Caco-2 (cell line): Measurements from ENCODE around the gene TGFB2. TPM values are rescaled to one million over a fixed set of nuclear protein-coding genes. Genes with fewer than 3 reads are reported as not detected.

ENCODE experiments used
- BruUV-seq: library from RNA; stranded (reverse); fragments of 400-500 nt; replicated peaks from 2 replicates; lab custom pipeline; 2021; lab: Mats Ljungman, UMichigan
- CTCF ChIA-PET: fragments of 300-600 bp; sonication (Branson Sonifier 250); formaldehyde crosslinking; loops from one replicate; lab custom pipeline; 2022; ENCODE audit warnings: antibody characterized with exemption; lab: Charles Lee
- POLR2A ChIA-PET: fragments of 300-600 bp; sonication (Branson Sonifier 250); formaldehyde crosslinking; loops from one replicate; lab custom pipeline; 2022; ENCODE audit warnings: antibody characterized with exemption; lab: Charles Lee
- DNase-seq, 2 experiments: peaks; one replicate each; pipeline versions ENCODE4 v3.0.0 to v3.0.0-alpha.2; 2020 to 2022
- H3K27me3 ChIP-seq: replicated peaks from 2 replicates; pipeline ENCODE4 v1.6.0; 2011; ENCODE audit warnings: low read length; ENCODE audit not compliant: control insufficient read depth, insufficient read depth
- H3K36me3 ChIP-seq: 2 replicates; pipeline ENCODE4 v1.5.1; 2011; ENCODE audit warnings: low read length; ENCODE audit not compliant: control insufficient read depth, insufficient read depth
- H3K4me1 ChIP-seq: fragments of 250-450 bp; sonication (Bioruptor Pico); 2 replicates; pipeline ENCODE4 v1.5.1; 2020; ENCODE audit warnings: mild to moderate bottlenecking
- H3K4me3 ChIP-seq: 2 replicates; pipeline ENCODE4 v1.5.1; 2011; ENCODE audit warnings: low read depth, mild to moderate bottlenecking, control low read depth, low read length
- H3K9me3 ChIP-seq: fragments of 250-450 bp; sonication (Bioruptor Pico); 2 replicates; pipeline ENCODE4 v1.5.1; 2020; ENCODE audit warnings: mild to moderate bottlenecking, moderate library complexity
- H3K27ac Mint-ChIP-seq: one replicate; pipeline ENCODE4 v1.8.0; 2022; ENCODE audit warnings: mixed read lengths; ENCODE audit not compliant: unreplicated experiment
- H3K27me3 Mint-ChIP-seq: one replicate; pipeline ENCODE4 v1.8.0; 2022; ENCODE audit warnings: mixed read lengths; ENCODE audit not compliant: insufficient read depth, unreplicated experiment
- H3K36me3 Mint-ChIP-seq: one replicate; pipeline ENCODE4 v1.8.0; 2022; ENCODE audit warnings: mild to moderate bottlenecking, mixed read lengths; ENCODE audit not compliant: insufficient read depth, unreplicated experiment
- H3K4me1 Mint-ChIP-seq: one replicate; pipeline ENCODE4 v1.8.0; 2022; ENCODE audit warnings: low read depth, mixed read lengths; ENCODE audit not compliant: unreplicated experiment
- H3K4me3 Mint-ChIP-seq: one replicate; pipeline ENCODE4 v1.8.0; 2022; ENCODE audit warnings: mild to moderate bottlenecking, moderate library complexity, mixed read lengths; ENCODE audit not compliant: unreplicated experiment
- H3K9me3 Mint-ChIP-seq: one replicate; pipeline ENCODE4 v1.8.0; 2022; ENCODE audit warnings: mixed read lengths; ENCODE audit not compliant: unreplicated experiment
- CTCF ChIP-seq, 2 experiments: fragments of 200-600 bp in 1 of 2; IDR thresholded peaks; 1 replicate in 1 of 2; 2 replicates in 1 of 2; pipeline versions ENCODE4 v1.5.1 to v1.8.0; 2011 to 2022; ENCODE audit warnings: antibody characterized with exemption in 1 of 2, control low read depth in 1 of 2, inconsistent platforms in 1 of 2, low read depth in 1 of 2, low read length in 1 of 2, mild to moderate bottlenecking in 1 of 2, moderate library complexity in 1 of 2; ENCODE audit not compliant: insufficient read depth in 1 of 2, severe bottlenecking in 1 of 2, unreplicated experiment in 1 of 2
- intact Hi-C: fragments of 100-400 bp; cut with micrococcal nuclease; formaldehyde crosslinking; loops from one replicate; pipeline ENCODE4 v1.10.0; 2022; ENCODE audit not compliant: unreplicated experiment
- total RNA-seq: library from RNA; stranded (reverse); gene quantifications from 2 replicates; pipeline ENCODE4 v1.2.3, GENCODE V29; 2022

The TGFB2 gene
- total RNA-seq, 1 experiment from 2014 or later, result 14.2 TPM

- ChIA-PET CTCF (no interaction called here), POLR2A (interaction anchor here (0.5 kb wide), 1 partner anchor 1510 kb away, joined by 3 read pairs; no protein-coding TSS in a partner anchor)
- no peak overlapping the region for H3K4me3 Mint-ChIP-seq
- intact Hi-C loops, result loop anchor here (2.0 kb wide), 1 partner anchor 114 kb away; no protein-coding TSS in a partner anchor
- H3K36me3 Mint-ChIP-seq, result no peaks in the 10 kb centered on the region
- Histone ChIP-seq H3K9me3 (no peaks in the 10 kb centered on the region; the same call in 1 of the 2 replicates), H3K4me1 (peaks cover 34% of the 10 kb centered on the region), H3K36me3 (no peaks in the 10 kb centered on the region), H3K27me3 (no peaks in the 10 kb centered on the region), H3K4me3 (no peak overlapping the region)
- peaks cover 5% of the 10 kb centered on the region for H3K9me3 Mint-ChIP-seq
- TF ChIP-seq CTCF (IDR thresholded peaks at IDR 0.05; ENCODE audit: insufficient read depth in 1 of 2, low read depth in 1 of 2, low read length in 1 of 2, severe bottlenecking in 1 of 2, unreplicated experiment in 1 of 2), result no peak
- peaks cover 25% of the 10 kb centered on the region for H3K4me1 Mint-ChIP-seq
- H3K27me3 Mint-ChIP-seq, result no peaks in the 10 kb centered on the region
- BruUV-seq, result no TSS peak
- no peak for DNase-seq
- H3K27ac Mint-ChIP-seq, result peak overlapping the region; percentile 32
Observed at GRCh38 chr1:218481116-218481775, 136.1 kb downstream of the TGFB2 start.

GRCh38 chr1:218482683-218483082, 137.5 kb downstream of the TGFB2 start:
- POLR2A ChIA-PET, result no interaction called here
- CTCF ChIA-PET, result no interaction called here
- no peak for TF ChIP-seq CTCF (IDR thresholded peaks at IDR 0.05; ENCODE audit: insufficient read depth in 1 of 2, low read depth in 1 of 2, low read length in 1 of 2, severe bottlenecking in 1 of 2, unreplicated experiment in 1 of 2)

GRCh38 chr1:218485241-218485928, 140.2 kb downstream of the TGFB2 start:
- H3K27me3 Mint-ChIP-seq, result no peaks in the 10 kb centered on the region
- peaks cover 35% of the 10 kb centered on the region for H3K4me1 Mint-ChIP-seq
- BruUV-seq, result no TSS peak
- H3K36me3 Mint-ChIP-seq, result no peaks in the 10 kb centered on the region
- TF ChIP-seq CTCF (IDR thresholded peaks at IDR 0.05; ENCODE audit: insufficient read depth in 1 of 2, low read depth in 1 of 2, low read length in 1 of 2, severe bottlenecking in 1 of 2, unreplicated experiment in 1 of 2), result no peak
- H3K4me3 Mint-ChIP-seq, result no peak overlapping the region
- CTCF ChIA-PET, result no interaction called here
- no peaks in the 10 kb centered on the region for H3K9me3 ChIP-seq
- intact Hi-C loops, result no loop called here
- H3K4me3 ChIP-seq, result no peak overlapping the region
- no peak overlapping the region for H3K27ac Mint-ChIP-seq
- no peak for DNase-seq
- peaks cover 44% of the 10 kb centered on the region for H3K4me1 ChIP-seq
- H3K9me3 Mint-ChIP-seq, result peaks cover 12% of the 10 kb centered on the region
- H3K27me3 ChIP-seq, result no peaks in the 10 kb centered on the region
- H3K36me3 ChIP-seq, result no peaks in the 10 kb centered on the region
- POLR2A ChIA-PET, result no interaction called here

More at GRCh38 chr1:218482683-218483082, 137.5 kb downstream of the TGFB2 start:
- Mint-ChIP-seq H3K36me3 (no peaks in the 10 kb centered on the region), H3K27me3 (no peaks in the 10 kb centered on the region), H3K4me3 (no peak overlapping the region), H3K9me3 (peaks cover 12% of the 10 kb centered on the region), H3K4me1 (peaks cover 23% of the 10 kb centered on the region), H3K27ac (no peak overlapping the region)
- no peaks in the 10 kb centered on the region; the same call in 1 of the 2 replicates for H3K9me3 ChIP-seq
- H3K4me1 ChIP-seq, result peaks cover 30% of the 10 kb centered on the region
- H3K4me3 ChIP-seq, result no peak overlapping the region
- intact Hi-C loops, result no loop called here
- BruUV-seq, result no TSS peak
- no peaks in the 10 kb centered on the region for H3K36me3 ChIP-seq
- H3K27me3 ChIP-seq, result no peaks in the 10 kb centered on the region
- no peak for DNase-seq
